HCEC 1CT (cell line): Measurements from ENCODE around the gene JAM3.
"Not testable (repeated sequence)": the region's sequence is repeated elsewhere in the genome, so short reads cannot be mapped to it uniquely, and the experiment has no call there.

Experiments used
- DNase-seq: peaks from one replicate; pipeline ENCODE4 v3.0.0-alpha.2; 2017

JAM3 gene

DNA sequence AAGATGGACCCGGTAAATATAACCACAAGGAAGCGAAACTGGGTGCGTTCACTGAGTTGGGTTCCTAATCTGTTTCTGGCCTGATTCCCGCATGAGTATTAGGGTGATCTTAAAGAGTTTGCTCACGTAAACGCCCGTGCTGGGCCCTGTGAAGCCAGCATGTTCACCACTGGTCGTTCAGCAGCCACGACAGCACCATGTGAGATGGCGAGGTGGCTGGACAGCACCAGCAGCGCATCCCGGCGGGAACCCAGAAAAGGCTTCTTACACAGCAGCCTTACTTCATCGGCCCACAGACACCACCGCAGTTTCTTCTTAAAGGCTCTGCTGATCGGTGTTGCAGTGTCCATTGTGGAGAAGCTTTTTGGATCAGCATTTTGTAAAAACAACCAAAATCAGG, 80.5 kb downstream of the JAM3 start:
- no peak for DNase-seq

GRCh38 chr11:134150195-134150903, 81.5 kb downstream of the JAM3 start:
- DNase-seq = no peak

GRCh38 chr11:134151083-134151747, 82.3 kb downstream of the JAM3 start:
- no peak for DNase-seq

- DNase-seq = no peak
Measured at GRCh38 chr11:134152696-134153095, 83.8 kb downstream of the JAM3 start.

DNA sequence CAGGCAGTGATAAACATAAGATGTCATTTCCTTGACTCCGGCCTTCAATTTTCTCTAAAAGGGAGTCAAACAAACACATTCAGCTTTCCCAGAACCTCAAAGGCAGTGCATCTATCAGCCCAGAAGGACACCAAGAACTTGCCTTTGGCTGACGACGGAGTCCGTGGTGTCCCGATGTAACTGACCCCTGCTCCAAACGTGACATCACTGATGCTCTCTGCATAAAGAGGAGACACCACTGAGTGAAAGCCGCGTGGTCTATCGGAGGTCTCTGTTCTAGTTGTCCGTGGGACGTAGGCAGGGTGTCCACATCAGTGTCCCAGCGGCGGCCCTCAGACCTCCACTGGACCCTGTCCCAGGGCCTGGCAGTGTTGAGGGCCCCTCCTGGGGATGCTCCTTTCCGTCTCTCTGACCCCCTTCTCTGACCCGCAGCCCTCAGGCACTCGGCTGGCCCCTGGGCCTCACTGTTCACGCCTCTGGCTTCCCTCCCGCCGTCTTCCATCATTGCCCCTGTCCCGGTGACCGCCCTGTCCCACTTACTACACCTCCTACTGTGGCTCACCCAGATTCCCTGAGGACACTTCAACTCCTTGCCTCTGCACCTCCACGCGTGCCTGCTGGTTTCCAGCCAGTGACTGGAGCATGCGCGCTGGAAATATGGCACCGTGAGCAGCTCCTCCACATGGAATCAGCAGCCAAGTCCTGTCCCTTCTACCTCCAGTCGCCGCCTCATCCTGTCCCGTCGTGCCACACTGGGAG, 84.5 kb downstream of the JAM3 start:
- DNase-seq = no peak

GRCh38 chr11:134154441-134154840, 85.6 kb downstream of the JAM3 start:
- no peak for DNase-seq

DNA sequence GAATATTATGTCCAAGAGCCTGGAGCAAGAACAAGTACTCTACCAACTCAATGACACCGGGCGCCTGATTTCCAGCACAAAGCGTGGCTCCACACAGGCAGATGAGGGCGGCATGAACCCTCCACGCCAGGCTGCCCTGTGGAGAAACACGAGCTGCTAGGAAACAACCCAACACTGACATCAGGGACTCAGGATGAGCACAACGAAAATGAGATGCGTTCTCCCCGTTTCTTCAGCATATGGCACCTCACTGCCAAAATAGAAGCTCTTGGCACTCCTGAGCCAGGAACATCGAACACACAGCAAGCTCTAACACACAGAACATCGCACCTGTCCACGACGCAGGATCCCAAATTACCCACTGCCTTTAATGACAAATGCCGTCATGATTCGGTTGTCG, 86.6 kb downstream of the JAM3 start:
- no peak for DNase-seq

- no peak for DNase-seq
Measured at GRCh38 chr11:134155946-134156865, 87.3 kb downstream of the JAM3 start.

DNA sequence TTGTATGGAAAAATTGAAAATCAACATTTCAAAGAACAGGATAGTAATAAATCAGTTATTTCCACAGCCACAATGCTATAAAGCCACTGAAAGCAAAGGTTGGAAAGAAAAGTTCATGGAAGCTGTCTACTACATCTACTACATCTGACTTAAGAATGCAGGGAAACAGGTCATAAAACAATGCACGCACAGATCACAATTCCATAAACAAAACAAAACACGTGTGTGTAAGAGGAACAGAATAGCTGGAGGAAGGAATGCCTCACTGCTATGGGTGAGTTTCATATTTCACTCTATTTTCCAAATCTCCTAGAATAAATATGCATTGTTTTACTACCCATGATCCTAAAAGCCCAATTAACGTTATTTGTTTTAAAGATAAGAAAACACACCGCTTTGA, 88.6 kb downstream of the JAM3 start:
- DNase-seq = no peak

DNA sequence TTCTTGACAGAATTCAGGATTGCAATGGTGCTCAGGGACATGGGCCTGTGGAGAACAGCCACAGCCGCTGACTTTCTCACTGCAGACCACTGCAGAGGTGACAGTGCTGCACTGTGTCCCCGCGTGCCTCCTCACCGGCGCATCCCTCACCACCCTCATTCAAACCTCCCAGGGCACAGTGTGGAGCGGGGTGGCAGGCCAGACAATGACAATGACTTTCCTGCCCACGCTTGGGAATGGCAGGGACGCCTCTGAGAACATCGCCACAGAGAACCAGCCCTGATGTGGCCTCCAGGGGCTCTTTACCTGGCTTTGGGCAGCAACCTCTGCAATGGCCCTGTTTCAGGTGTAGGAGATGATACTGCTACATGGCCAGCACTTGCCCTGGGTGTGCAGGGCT, 89.2 kb downstream of the JAM3 start:
- DNase-seq = no peak

- DNase-seq = no peak
Measured at GRCh38 chr11:134159652-134160051, 90.8 kb downstream of the JAM3 start.

DNA sequence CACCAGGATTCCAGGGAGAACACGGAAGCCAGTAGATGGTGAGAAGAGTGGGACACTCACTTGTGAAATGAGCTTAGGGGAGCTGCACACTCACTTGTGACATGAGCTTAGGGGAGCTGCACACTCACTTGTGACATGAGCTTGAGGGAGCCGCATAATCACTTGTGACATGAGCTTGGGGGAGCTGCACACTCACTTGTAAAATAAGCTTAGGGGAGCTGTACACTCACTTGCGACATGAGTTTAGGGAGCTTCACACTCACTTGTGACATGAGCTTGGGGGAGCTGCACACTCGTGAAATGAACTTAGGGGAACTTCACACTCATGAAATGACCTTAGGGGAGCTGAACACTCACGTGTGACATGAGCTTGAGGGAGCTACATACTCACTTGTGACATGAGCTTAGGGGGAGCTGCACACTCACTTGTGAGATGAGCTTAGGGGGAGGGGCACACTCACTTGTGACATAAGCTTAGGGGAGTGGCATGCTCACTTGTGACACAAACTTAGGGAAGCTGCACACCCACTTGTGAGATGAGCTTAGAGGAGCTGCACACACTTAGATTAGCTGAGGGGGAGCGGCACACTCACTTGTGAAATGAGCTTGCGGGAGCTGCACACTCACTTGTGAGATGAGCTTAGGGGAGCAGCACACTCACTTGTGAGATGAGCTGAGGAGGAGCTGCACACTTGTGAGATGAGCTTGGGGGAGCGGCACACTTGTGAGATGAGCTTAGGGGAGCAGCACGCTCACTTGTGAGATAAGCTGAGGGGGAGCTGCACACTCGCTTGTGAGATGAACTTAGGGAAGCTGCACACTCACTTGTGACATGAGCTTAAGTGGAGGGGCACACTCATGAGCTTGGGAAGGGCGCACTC, 95.9 kb downstream of the JAM3 start:
- no peak for DNase-seq

DNA sequence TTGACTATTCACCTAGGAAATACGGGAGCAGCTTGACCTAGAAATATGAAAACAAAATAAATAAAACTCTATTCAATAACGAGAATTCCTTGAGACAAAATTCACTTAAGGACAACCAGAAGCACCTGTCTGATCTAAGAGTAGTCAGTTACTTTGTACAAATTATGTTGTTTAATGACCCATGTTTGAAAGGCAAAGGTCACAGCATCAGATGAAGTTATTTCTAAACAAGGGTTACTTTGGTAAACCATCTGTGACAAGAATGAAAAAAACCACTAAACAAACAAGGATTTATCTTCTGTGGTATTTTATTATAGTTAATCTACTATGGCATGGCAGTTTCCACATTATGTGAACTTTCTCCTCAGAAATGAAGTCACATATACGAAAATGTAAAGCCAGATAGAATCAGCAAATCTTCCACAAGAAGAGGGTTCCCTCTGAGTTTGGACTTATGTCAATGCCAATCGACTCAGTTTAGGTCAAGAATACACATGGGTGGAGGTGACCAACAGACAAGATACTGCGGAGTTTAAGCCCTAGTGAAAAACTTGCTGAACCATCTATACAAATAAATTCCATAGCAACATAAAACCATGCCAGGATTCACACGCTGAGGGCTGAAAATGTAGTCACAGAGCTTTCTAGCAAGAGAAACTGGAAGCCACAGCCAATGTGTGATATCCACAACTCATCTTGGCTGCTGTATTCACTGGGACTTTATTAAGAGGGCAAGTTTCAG, 101.5 kb downstream of the JAM3 start:
- DNase-seq = no peak

GRCh38 chr11:134170919-134171281, 102.0 kb downstream of the JAM3 start:
- peak; percentile 25 for DNase-seq

DNA sequence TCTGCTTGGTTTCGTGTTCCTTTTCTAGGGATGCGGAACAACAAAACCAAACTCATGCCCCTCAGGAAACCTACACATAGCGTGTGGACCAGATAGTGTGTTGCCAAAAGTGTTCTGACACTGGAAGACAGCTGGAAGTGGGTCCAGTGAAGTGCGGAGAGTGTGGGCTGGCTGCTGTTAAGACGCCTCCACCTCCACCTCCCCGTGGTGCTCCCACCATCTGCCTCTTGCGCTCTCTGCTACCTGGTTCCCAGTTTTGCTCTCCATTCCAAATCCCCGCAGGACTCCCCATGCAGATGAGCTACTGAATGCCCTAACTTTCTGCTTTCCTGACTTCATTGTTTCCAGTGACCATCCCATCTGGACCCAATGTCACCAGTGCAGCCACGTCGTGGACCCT, 103.1 kb downstream of the JAM3 start:
- DNase-seq = no peak

- DNase-seq = no peak
Measured at GRCh38 chr11:134173296-134173695, 104.4 kb downstream of the JAM3 start.

- no peak for DNase-seq
Measured at GRCh38 chr11:134176284-134176683, 107.4 kb downstream of the JAM3 start.

DNA sequence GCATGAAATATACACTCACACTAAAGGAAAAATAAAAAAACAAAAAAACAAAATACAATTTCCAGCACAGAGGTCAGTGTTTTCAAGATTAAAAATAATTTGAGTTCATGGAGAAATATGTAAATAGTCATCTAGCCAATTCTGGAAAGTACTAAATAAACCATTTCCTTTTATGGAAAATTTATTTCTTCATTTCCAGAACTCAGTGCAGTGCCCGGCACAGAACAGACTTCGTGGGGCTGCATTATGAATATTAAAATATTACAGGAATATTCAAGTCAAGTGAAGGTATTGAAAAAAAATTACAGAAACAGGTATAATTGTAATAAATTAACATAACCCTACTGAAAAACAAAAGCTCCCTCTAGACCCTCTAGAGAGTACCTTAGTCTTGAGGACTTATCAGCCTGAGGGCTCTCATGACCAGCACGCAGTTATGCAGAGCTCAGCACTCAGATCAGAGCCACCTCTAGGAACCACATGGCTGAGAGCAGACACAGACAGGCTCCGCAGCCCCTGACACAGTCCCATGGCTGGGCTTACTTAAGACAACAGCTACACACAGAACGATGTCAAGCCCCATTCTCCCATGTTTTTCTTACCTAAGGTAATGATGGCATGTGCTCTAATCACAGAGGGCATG, 109.3 kb downstream of the JAM3 start:
- DNase-seq = no peak

- no peak for DNase-seq
Measured at GRCh38 chr11:134181707-134182106, 112.8 kb downstream of the JAM3 start.

GRCh38 chr11:134188092-134188491, 119.2 kb downstream of the JAM3 start:
- not testable (repeated sequence) for DNase-seq

DNA sequence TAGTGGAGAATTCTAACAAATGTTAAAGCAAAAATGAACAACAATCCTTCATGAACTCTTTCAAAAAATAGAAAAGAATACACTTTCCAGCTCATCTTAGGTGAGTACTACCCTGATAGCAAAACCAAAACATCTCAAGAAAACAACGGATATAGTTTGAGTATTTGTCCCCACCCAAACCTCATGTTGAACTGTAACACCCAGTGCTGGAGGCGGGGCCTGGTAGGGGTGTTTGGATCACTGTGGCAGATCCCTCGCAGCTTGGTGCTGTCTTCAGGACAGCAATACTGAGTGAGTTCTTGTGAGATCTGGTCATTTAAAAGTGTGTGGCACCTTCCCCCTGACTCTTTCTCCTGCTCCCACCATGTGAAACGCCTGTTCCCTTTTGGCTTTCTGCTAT, 127.9 kb downstream of the JAM3 start:
- DNase-seq = no peak
